HepG2 (cell line): Measurements from ENCODE around the gene TMUB1. TPM values are rescaled to one million over a fixed set of nuclear protein-coding genes. Genes with fewer than 3 reads are reported as not detected.
A peak's percentile ranks its signal among the peaks of the same experiment; 100 is the strongest.

Experiments
- CAMTA2 ChIP-seq: sonication (generic); formaldehyde crosslinking; IDR thresholded peaks from 2 replicates; pipeline ENCODE4 v1.4.0; 2020; ENCODE audit warnings: mild to moderate bottlenecking, missing genetic modification reagents, borderline replicate concordance
- ERF ChIP-seq: IDR thresholded peaks from 2 replicates; pipeline ENCODE4 v1.6.1; 2018; ENCODE audit warnings: missing biosample characterization, missing genetic modification reagents
- FOXA3 ChIP-seq: IDR thresholded peaks from 2 replicates; pipeline ENCODE4 v1.6.1; 2016; ENCODE audit warnings: missing genetic modification reagents, missing compliant biosample characterization
- GTF2F1 ChIP-seq: fragments of 150-350 bp; IDR thresholded peaks from 2 replicates; pipeline ENCODE4 v1.6.1; 2014; ENCODE audit warnings: low read length
- HES4 ChIP-seq: sonication (generic); formaldehyde crosslinking; IDR thresholded peaks from 2 replicates; pipeline ENCODE4 v1.9.0; 2021; ENCODE audit warnings: mild to moderate bottlenecking, missing genetic modification reagents, borderline replicate concordance
- HOXA5 ChIP-seq: sonication (generic); formaldehyde crosslinking; IDR thresholded peaks from 2 replicates; pipeline ENCODE4 v1.4.0; 2020; ENCODE audit warnings: missing genetic modification reagents
- MTF1 ChIP-seq: sonication (generic); formaldehyde crosslinking; IDR thresholded peaks from 2 replicates; pipeline ENCODE4 v1.5.0; 2020; ENCODE audit warnings: missing genetic modification reagents
- MYC ChIP-seq: sonication (generic); formaldehyde crosslinking; IDR thresholded peaks from 2 replicates; pipeline ENCODE4 v1.9.0; 2021; ENCODE audit warnings: missing genetic modification reagents, borderline replicate concordance
- TRAFD1 ChIP-seq: sonication (generic); formaldehyde crosslinking; IDR thresholded peaks from 2 replicates; pipeline ENCODE4 v1.5.1; 2020; ENCODE audit warnings: missing genetic modification reagents, mild to moderate bottlenecking, borderline replicate concordance
- ZBTB26 ChIP-seq: IDR thresholded peaks from 2 replicates; pipeline ENCODE4 v1.6.1; 2016; ENCODE audit warnings: missing compliant biosample characterization, missing genetic modification reagents, borderline replicate concordance
- ZNF138 ChIP-seq: sonication (generic); formaldehyde crosslinking; IDR thresholded peaks from 2 replicates; pipeline ENCODE4 v1.5.0; 2020; ENCODE audit warnings: mild to moderate bottlenecking, low read depth, missing genetic modification reagents
- ZNF251 ChIP-seq: sonication (generic); formaldehyde crosslinking; IDR thresholded peaks from 2 replicates; pipeline ENCODE4 v1.9.0; 2021; ENCODE audit warnings: mild to moderate bottlenecking, missing genetic modification reagents
- ZNF484 ChIP-seq: sonication (generic); formaldehyde crosslinking; IDR thresholded peaks from 2 replicates; pipeline ENCODE4 v1.5.1; 2020; ENCODE audit warnings: mild to moderate bottlenecking, low read depth, missing genetic modification reagents, borderline replicate concordance
- ZNF83 ChIP-seq: sonication (generic); formaldehyde crosslinking; IDR thresholded peaks from 2 replicates; pipeline ENCODE4 v1.4.0; 2020; ENCODE audit warnings: missing genetic modification reagents, mild to moderate bottlenecking, borderline replicate concordance
- polyA plus RNA-seq, 8 experiments: library from polyadenylated mRNA; depleted of rRNA in 3 of 8; stranded (reverse) in 7 of 8; unstranded in 1 of 8; fragments of >200 nt; fragmentation: Illumina TruSeq in 4 of 8; extraction: Trizol in 4 of 8; gene quantifications; 2 replicates each; pipeline versions ENCODE4 v1.2.1 to v1.2.3, GENCODE V29; 2011 to 2016; ENCODE audit warnings: low read depth in 4 of 8, missing spikeins in 1 of 8, mixed read lengths in 1 of 8; ENCODE audit not compliant: insufficient read depth in 1 of 8
- total RNA-seq, 5 experiments: library from RNA; depleted of rRNA; stranded (reverse); fragments of >200 nt; fragmentation: Illumina TruSeq; extraction: Trizol; gene quantifications; 2 replicates each; pipeline ENCODE4 v1.2.3, GENCODE V29; 2016; ENCODE audit warnings: low read depth in 1 of 5
- TF ChIP-seq, protein P1 (sequence below): sonication (generic); formaldehyde crosslinking; IDR thresholded peaks from 2 replicates; pipeline ENCODE4 v1.9.0; 2021; ENCODE audit warnings: mild to moderate bottlenecking, missing genetic modification reagents

The TMUB1 gene
- total and polyA plus RNA-seq, 2 of the 13 experiments (the other 11 are each of a cell fraction or from before 2014, with no cell fraction given) = 44.8 to 51.6 TPM

GRCh38 chr7:151080522-151081169 is 2.6 kb downstream of the TMUB1 start, which contains the start of gene FASTK (continued):
- TF ChIP-seq TRAFD1 (CRISPR knock-in tag) = no peak
- no peak for TF ChIP-seq ZBTB26
- no peak for TF ChIP-seq CAMTA2 (CRISPR knock-in tag)
- TF ChIP-seq MYC (CRISPR knock-in tag) = 0 out of 2 replicates have a peak, but pooled peaks have one; percentile 26
- no peak for TF ChIP-seq HES4 (CRISPR knock-in tag)
- TF ChIP-seq ZNF138 (CRISPR knock-in tag) = no peak
- no peak for TF ChIP-seq ZNF83 (CRISPR knock-in tag)
- 0 out of 2 replicates have a peak, but pooled peaks have one; percentile 64 for TF ChIP-seq GTF2F1
- TF ChIP-seq ERF (CRISPR knock-in tag) = no peak
- TF ChIP-seq, protein P1, sequence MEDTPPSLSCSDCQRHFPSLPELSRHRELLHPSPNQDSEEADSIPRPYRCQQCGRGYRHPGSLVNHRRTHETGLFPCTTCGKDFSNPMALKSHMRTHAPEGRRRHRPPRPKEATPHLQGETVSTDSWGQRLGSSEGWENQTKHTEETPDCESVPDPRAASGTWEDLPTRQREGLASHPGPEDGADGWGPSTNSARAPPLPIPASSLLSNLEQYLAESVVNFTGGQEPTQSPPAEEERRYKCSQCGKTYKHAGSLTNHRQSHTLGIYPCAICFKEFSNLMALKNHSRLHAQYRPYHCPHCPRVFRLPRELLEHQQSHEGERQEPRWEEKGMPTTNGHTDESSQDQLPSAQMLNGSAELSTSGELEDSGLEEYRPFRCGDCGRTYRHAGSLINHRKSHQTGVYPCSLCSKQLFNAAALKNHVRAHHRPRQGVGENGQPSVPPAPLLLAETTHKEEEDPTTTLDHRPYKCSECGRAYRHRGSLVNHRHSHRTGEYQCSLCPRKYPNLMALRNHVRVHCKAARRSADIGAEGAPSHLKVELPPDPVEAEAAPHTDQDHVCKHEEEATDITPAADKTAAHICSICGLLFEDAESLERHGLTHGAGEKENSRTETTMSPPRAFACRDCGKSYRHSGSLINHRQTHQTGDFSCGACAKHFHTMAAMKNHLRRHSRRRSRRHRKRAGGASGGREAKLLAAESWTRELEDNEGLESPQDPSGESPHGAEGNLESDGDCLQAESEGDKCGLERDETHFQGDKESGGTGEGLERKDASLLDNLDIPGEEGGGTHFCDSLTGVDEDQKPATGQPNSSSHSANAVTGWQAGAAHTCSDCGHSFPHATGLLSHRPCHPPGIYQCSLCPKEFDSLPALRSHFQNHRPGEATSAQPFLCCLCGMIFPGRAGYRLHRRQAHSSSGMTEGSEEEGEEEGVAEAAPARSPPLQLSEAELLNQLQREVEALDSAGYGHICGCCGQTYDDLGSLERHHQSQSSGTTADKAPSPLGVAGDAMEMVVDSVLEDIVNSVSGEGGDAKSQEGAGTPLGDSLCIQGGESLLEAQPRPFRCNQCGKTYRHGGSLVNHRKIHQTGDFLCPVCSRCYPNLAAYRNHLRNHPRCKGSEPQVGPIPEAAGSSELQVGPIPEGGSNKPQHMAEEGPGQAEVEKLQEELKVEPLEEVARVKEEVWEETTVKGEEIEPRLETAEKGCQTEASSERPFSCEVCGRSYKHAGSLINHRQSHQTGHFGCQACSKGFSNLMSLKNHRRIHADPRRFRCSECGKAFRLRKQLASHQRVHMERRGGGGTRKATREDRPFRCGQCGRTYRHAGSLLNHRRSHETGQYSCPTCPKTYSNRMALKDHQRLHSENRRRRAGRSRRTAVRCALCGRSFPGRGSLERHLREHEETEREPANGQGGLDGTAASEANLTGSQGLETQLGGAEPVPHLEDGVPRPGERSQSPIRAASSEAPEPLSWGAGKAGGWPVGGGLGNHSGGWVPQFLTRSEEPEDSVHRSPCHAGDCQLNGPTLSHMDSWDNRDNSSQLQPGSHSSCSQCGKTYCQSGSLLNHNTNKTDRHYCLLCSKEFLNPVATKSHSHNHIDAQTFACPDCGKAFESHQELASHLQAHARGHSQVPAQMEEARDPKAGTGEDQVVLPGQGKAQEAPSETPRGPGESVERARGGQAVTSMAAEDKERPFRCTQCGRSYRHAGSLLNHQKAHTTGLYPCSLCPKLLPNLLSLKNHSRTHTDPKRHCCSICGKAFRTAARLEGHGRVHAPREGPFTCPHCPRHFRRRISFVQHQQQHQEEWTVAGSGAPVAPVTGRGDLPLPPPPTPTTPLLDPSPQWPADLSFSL (CRISPR knock-in tag) = no peak
- TF ChIP-seq ZNF251 (CRISPR knock-in tag) = no peak
- TF ChIP-seq FOXA3 (CRISPR knock-in tag) = peak; percentile 31; the same call in 1 of the 2 replicates
- TF ChIP-seq ZNF484 (CRISPR knock-in tag) = no peak
- TF ChIP-seq MTF1 (CRISPR knock-in tag) = no peak
- no peak; the same call in 1 of the 2 replicates for TF ChIP-seq HOXA5 (CRISPR knock-in tag)
